Calu3 (cell line): ENCODE results near the gene RPS16. TPM values are rescaled to one million over a fixed set of nuclear protein-coding genes. Genes with fewer than 3 reads are reported as not detected.

Experiments used
- Bru-seq: library from RNA; stranded (reverse); fragments of 400-500 nt; gene quantifications from one replicate; lab custom pipeline; 2021; lab: Mats Ljungman, UMichigan
- BruChase-seq, 2 experiments: library from RNA; stranded (reverse); fragments of 400-500 nt; gene quantifications; one replicate each; lab custom pipeline; 2021; lab: Mats Ljungman, UMichigan
- BruUV-seq: library from RNA; stranded (reverse); fragments of 400-500 nt; replicated peaks from 2 replicates; lab custom pipeline; 2021; lab: Mats Ljungman, UMichigan
- CTCF ChIA-PET: fragments of 300-600 bp; sonication (Branson Sonifier 250); formaldehyde crosslinking; loops from one replicate; lab custom pipeline; 2022; ENCODE audit warnings: antibody characterized with exemption; lab: Charles Lee
- DNase-seq: peaks from one replicate; pipeline ENCODE4 v3.0.0; 2022
- H3K27ac Mint-ChIP-seq: one replicate; pipeline ENCODE4 v1.8.0; 2022; ENCODE audit warnings: mixed read lengths; ENCODE audit not compliant: unreplicated experiment
- H3K27me3 Mint-ChIP-seq: one replicate; pipeline ENCODE4 v1.8.0; 2022; ENCODE audit warnings: mixed read lengths; ENCODE audit not compliant: unreplicated experiment
- H3K36me3 Mint-ChIP-seq: one replicate; pipeline ENCODE4 v1.8.0; 2022; ENCODE audit warnings: mild to moderate bottlenecking, moderate library complexity, mixed read lengths; ENCODE audit not compliant: insufficient read depth, unreplicated experiment
- H3K4me1 Mint-ChIP-seq: one replicate; pipeline ENCODE4 v1.8.0; 2022; ENCODE audit warnings: mild to moderate bottlenecking, low read depth, mixed read lengths; ENCODE audit not compliant: unreplicated experiment
- H3K4me3 Mint-ChIP-seq: one replicate; pipeline ENCODE4 v1.8.0; 2022; ENCODE audit warnings: mild to moderate bottlenecking, low read depth, moderate library complexity, mixed read lengths; ENCODE audit not compliant: unreplicated experiment
- H3K9me3 Mint-ChIP-seq: one replicate; pipeline ENCODE4 v1.8.0; 2022; ENCODE audit warnings: low read depth, mixed read lengths; ENCODE audit not compliant: unreplicated experiment
- intact Hi-C: fragments of 100-400 bp; cut with micrococcal nuclease; formaldehyde crosslinking; loops from one replicate; pipeline ENCODE4 v1.10.0; 2022; ENCODE audit not compliant: unreplicated experiment
- long read RNA-seq: library from polyadenylated mRNA; stranded (forward); transcript quantifications from one replicate; pipeline ENCODE4 v2.0.0, GENCODE V29; 2022
- total RNA-seq: library from RNA; stranded (reverse); gene quantifications from 2 replicates; pipeline ENCODE4 v1.2.3, GENCODE V29; 2022
- TF ChIP-seq, protein P1 (sequence below): fragments of 200-600 bp; IDR thresholded peaks from one replicate; pipeline ENCODE4 v1.8.0; 2022; ENCODE audit warnings: antibody characterized with exemption; ENCODE audit not compliant: unreplicated experiment

The RPS16 gene
- 1,912 and 1,929 TPM in 2 replicates for total RNA-seq
- Bru-seq, nascent RNA = percentile 100 among the genes with signal in this experiment
- BruChase-seq, experiment 1, labeled RNA remaining after a 6-hour chase = percentile 100 among the genes with signal in this experiment
- percentile 99 among the genes with signal in this experiment for BruChase-seq, experiment 2, labeled RNA remaining after a 2-hour chase
- long read RNA-seq, transcript RPS16-206 (4 exons, 2,389 nt) = minor isoform, 5 of 1,241 reads
- long read RNA-seq, transcript RPS16-201 (5 exons, 560 nt) = major isoform, 1,164 of 1,241 reads
- long read RNA-seq, transcript RPS16-207 (5 exons, 492 nt) = minor isoform, 23 of 1,241 reads
- long read RNA-seq, partial matches to known transcripts = 27 of 1,241 reads
- long read RNA-seq, other reads (novel, unspliced or antisense) = 16 of 1,241 reads

DNA sequence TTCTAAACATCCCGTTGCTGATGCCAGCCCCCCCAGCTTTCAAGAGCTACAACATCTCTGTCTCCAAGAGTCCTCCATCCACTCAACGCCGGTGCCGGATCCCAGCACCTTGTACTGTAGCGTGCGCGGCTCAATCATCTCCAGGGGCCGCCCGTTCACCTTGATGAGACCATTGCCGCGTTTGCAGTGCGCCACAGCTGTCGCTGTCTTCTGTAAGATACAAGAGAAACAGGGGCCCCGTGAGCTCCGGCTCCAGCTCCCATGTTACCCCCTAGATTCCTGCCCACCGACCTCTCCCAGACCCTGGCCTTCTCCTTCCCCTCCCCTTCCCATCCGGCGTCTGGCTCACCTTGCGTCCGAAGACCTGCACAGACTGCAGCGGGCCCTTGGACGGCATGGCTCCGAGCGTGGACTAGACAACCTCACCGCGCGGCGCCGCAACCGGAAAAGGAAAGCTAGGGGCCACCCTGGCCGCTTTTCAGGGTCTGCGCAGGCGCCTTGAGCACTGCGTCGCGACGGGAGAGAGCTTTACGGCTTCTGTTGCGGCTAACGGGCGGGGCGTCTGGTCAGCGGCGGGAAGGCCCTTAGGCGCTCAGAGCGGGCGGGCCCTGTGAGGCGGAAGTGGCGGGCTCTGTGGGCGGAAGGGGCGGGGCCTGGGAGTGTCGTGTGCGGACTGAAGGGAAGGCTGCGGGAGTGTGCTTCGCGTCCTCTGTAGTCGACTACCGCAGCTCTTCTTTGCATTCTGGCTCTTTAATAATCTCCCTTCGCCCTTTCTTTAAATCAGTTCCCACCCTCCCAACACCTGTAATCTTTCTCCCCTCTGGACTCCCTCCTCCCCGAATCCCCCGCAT, at the start of gene RPS16:
RPS16 (minus strand) TSS at position 451 of the 851 bp plus-strand sequence; CDS start at position 397, 54 bp downstream.
- peak; percentile 99 for DNase-seq
- Mint-ChIP-seq H3K4me3 (peak within 1 kb of the TSS; percentile 96), H3K27me3 (peaks cover 9% of the 10 kb centered on the region), H3K9me3 (no peaks in the 10 kb centered on the region), H3K36me3 (peaks cover 77% of the 10 kb centered on the region), H3K27ac (peak within 1 kb of the TSS; percentile 97), H3K4me1 (peaks cover 26% of the 10 kb centered on the region)
- CTCF ChIA-PET = interaction anchor here (0.6 to 1.2 kb wide), 10 partner anchors 10 to 398 kb away, joined by 3 to 7 read pairs (median 4); partner anchors contain the start of genes MED29, PAF1, SAMD4B and SUPT5H
- intact Hi-C loops = no loop called here
- no TSS peak for BruUV-seq
- TF ChIP-seq, protein P1, sequence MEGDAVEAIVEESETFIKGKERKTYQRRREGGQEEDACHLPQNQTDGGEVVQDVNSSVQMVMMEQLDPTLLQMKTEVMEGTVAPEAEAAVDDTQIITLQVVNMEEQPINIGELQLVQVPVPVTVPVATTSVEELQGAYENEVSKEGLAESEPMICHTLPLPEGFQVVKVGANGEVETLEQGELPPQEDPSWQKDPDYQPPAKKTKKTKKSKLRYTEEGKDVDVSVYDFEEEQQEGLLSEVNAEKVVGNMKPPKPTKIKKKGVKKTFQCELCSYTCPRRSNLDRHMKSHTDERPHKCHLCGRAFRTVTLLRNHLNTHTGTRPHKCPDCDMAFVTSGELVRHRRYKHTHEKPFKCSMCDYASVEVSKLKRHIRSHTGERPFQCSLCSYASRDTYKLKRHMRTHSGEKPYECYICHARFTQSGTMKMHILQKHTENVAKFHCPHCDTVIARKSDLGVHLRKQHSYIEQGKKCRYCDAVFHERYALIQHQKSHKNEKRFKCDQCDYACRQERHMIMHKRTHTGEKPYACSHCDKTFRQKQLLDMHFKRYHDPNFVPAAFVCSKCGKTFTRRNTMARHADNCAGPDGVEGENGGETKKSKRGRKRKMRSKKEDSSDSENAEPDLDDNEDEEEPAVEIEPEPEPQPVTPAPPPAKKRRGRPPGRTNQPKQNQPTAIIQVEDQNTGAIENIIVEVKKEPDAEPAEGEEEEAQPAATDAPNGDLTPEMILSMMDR = no peak

- Mint-ChIP-seq H3K27me3 (no peaks in the 10 kb centered on the region), H3K27ac (no peak overlapping the region), H3K4me3 (no peak overlapping the region), H3K9me3 (no peaks in the 10 kb centered on the region), H3K36me3 (peaks cover 48% of the 10 kb centered on the region), H3K4me1 (peaks cover 26% of the 10 kb centered on the region)
- TF ChIP-seq, protein P1 = no peak
- intact Hi-C loops = no loop called here
- DNase-seq = no peak
- CTCF ChIA-PET = no interaction called here
- no TSS peak for BruUV-seq
Measured at GRCh38 chr19:39483141-39483540, 47.4 kb upstream of the RPS16 start.

GRCh38 chr19:39481676-39482075, 45.9 kb upstream of the RPS16 start:
- intact Hi-C loops = no loop called here
- no TSS peak for BruUV-seq

GRCh38 chr19:39481229-39481545, 45.4 kb upstream of the RPS16 start:
- TSS peak; percentile 33 for BruUV-seq
- DNase-seq = no peak
- H3K27ac Mint-ChIP-seq = peak overlapping the region; percentile 77
- H3K27me3 Mint-ChIP-seq = no peaks in the 10 kb centered on the region
- H3K36me3 Mint-ChIP-seq = peaks cover 46% of the 10 kb centered on the region
- intact Hi-C loops = no loop called here
- peaks cover 26% of the 10 kb centered on the region for H3K4me1 Mint-ChIP-seq
- H3K4me3 Mint-ChIP-seq = peak overlapping the region; percentile 99
- H3K9me3 Mint-ChIP-seq = no peaks in the 10 kb centered on the region
- CTCF ChIA-PET = interaction anchor here (0.6 to 0.7 kb wide), 3 partner anchors 20 to 1827 kb away, joined by 3 to 9 read pairs (median 3); no protein-coding TSS in a partner anchor
- TF ChIP-seq, protein P1 = no peak

More at GRCh38 chr19:39481676-39482075, 45.9 kb upstream of the RPS16 start:
- Mint-ChIP-seq H3K4me1 (peaks cover 26% of the 10 kb centered on the region), H3K9me3 (no peaks in the 10 kb centered on the region), H3K36me3 (peaks cover 46% of the 10 kb centered on the region), H3K4me3 (peak overlapping the region; percentile 99), H3K27ac (peak overlapping the region; percentile 77), H3K27me3 (no peaks in the 10 kb centered on the region)
- DNase-seq = no peak
- TF ChIP-seq, protein P1 = no peak
- CTCF ChIA-PET = no interaction called here
